IMR-90 (cell line): Measurements from ENCODE around the gene NAPSA. TPM values are rescaled to one million over a fixed set of nuclear protein-coding genes. Genes with fewer than 3 reads are reported as not detected.
"Not testable (repeated sequence)": the region's sequence is repeated elsewhere in the genome, so short reads cannot be mapped to it uniquely, and the experiment has no call there.

Experiments
- ATAC-seq: fragments of 200-7000 bp; cut with Tn5 transposase; 2 replicates; pipeline ENCODE4 v1.9.1; 2020; ENCODE audit warnings: low read depth, mild to moderate bottlenecking, moderate library complexity
- BruUV-seq: library from RNA; stranded (reverse); fragments of 400-500 nt; replicated peaks from 2 replicates; lab custom pipeline; 2021; lab: Mats Ljungman, UMichigan
- CTCF ChIA-PET: fragments of 300-600 bp; formaldehyde crosslinking; extraction: SDS; loops from one replicate; lab custom pipeline; 2021; ENCODE audit warnings: antibody characterized with exemption; lab: Yijun Ruan, JAX
- POLR2A ChIA-PET: fragments of 300-600 bp; sonication (Branson Sonifier 250); formaldehyde crosslinking; loops from one replicate; lab custom pipeline; 2022; ENCODE audit warnings: antibody characterized with exemption; ENCODE audit not compliant: unreplicated experiment; lab: Charles Lee
- DNase-seq: peaks from one replicate; pipeline ENCODE4 v3.0.0; 2013
- H2AFZ ChIP-seq: replicated peaks from 2 replicates; pipeline ENCODE3; 2013; ENCODE audit warnings: low read length, mild to moderate bottlenecking; ENCODE audit not compliant: poor library complexity
- H2AK5ac ChIP-seq: 2 replicates; pipeline ENCODE4 v1.6.1; 2013; ENCODE audit warnings: low read depth, low read length, inconsistent platforms
- H2AK9ac ChIP-seq: replicated peaks from 2 replicates; pipeline ENCODE3; 2013; ENCODE audit warnings: mild to moderate bottlenecking, low read depth, low read length, moderate library complexity; ENCODE audit not compliant: poor library complexity
- H2BK120ac ChIP-seq: 2 replicates; pipeline ENCODE4 v1.6.1; 2013; ENCODE audit warnings: low read depth, low read length, inconsistent platforms
- H2BK15ac ChIP-seq: 3 replicates; pipeline ENCODE4 v1.6.1; 2013; ENCODE audit warnings: low read depth, low read length, inconsistent platforms
- H2BK20ac ChIP-seq: 2 replicates; pipeline ENCODE4 v1.6.1; 2013; ENCODE audit warnings: low read depth, mild to moderate bottlenecking, inconsistent platforms, low read length, moderate library complexity
- H2BK5ac ChIP-seq: 2 replicates; pipeline ENCODE4 v1.6.1; 2013; ENCODE audit warnings: mild to moderate bottlenecking, low read depth, low read length, inconsistent platforms; ENCODE audit not compliant: poor library complexity, severe bottlenecking
- H3K14ac ChIP-seq: replicated peaks from 2 replicates; pipeline ENCODE4 v1.6.1; 2013; ENCODE audit warnings: low read depth, low read length, inconsistent platforms
- H3K18ac ChIP-seq: 2 replicates; pipeline ENCODE4 v1.6.1; 2013; ENCODE audit warnings: low read depth, low read length, control low read depth
- H3K23ac ChIP-seq: 2 replicates; pipeline ENCODE4 v1.6.1; 2013; ENCODE audit warnings: low read depth, low read length, inconsistent platforms
- H3K27ac ChIP-seq: 2 replicates; pipeline ENCODE4 v1.5.1; 2013; ENCODE audit warnings: mild to moderate bottlenecking, control low read depth, low read length; ENCODE audit not compliant: insufficient read depth
- H3K27me3 ChIP-seq: 2 replicates; pipeline ENCODE4 v1.6.1; 2013; ENCODE audit warnings: low read length; ENCODE audit not compliant: control insufficient read depth, insufficient read depth
- H3K36me3 ChIP-seq: 2 replicates; pipeline ENCODE4 v1.6.1; 2013; ENCODE audit warnings: low read length, mixed read lengths; ENCODE audit not compliant: control insufficient read depth, insufficient read depth
- H3K4ac ChIP-seq: 2 replicates; pipeline ENCODE4 v1.6.1; 2013; ENCODE audit warnings: low read depth, low read length, inconsistent platforms
- H3K4me1 ChIP-seq: 2 replicates; pipeline ENCODE4 v1.6.1; 2013; ENCODE audit warnings: low read length, mixed read lengths; ENCODE audit not compliant: control insufficient read depth, insufficient read depth
- H3K4me2 ChIP-seq: 2 replicates; pipeline ENCODE4 v1.6.1; 2013; ENCODE audit warnings: low read depth, mild to moderate bottlenecking, control low read depth, low read length, moderate library complexity
- H3K4me3 ChIP-seq: 2 replicates; pipeline ENCODE4 v1.5.1; 2013; ENCODE audit warnings: low read depth, mild to moderate bottlenecking, control low read depth, low read length, moderate library complexity; ENCODE audit not compliant: insufficient read depth
- H3K56ac ChIP-seq: 2 replicates; pipeline ENCODE4 v1.6.1; 2013; ENCODE audit warnings: low read length, inconsistent platforms; ENCODE audit not compliant: insufficient read depth; ENCODE audit errors: extremely low read depth
- H3K79me1 ChIP-seq, 2 experiments: 2 replicates each; pipeline ENCODE4 v1.6.1; 2013; ENCODE audit warnings: low read length in 2 of 2, inconsistent platforms in 1 of 2, low read depth in 1 of 2
- H3K9ac ChIP-seq: 2 replicates; pipeline ENCODE4 v1.6.1; 2013; ENCODE audit warnings: low read depth, low read length, control low read depth
- H3K9me1 ChIP-seq: 2 replicates; pipeline ENCODE4 v1.6.1; 2013; ENCODE audit warnings: low read length, inconsistent platforms; ENCODE audit not compliant: insufficient read depth
- H3K9me3 ChIP-seq: 2 replicates; pipeline ENCODE4 v1.6.1; 2013; ENCODE audit warnings: low read length; ENCODE audit not compliant: control insufficient read depth, insufficient read depth
- H4K20me1 ChIP-seq: 2 replicates; pipeline ENCODE4 v1.6.1; 2013; ENCODE audit warnings: low read length, inconsistent platforms; ENCODE audit not compliant: insufficient read depth
- H4K5ac ChIP-seq: 2 replicates; pipeline ENCODE4 v1.6.1; 2013; ENCODE audit warnings: mild to moderate bottlenecking, low read depth, low read length, control low read depth
- H4K8ac ChIP-seq, 2 experiments: 2 replicates each; pipeline ENCODE4 v1.6.1; 2013; ENCODE audit warnings: low read depth in 2 of 2, low read length in 2 of 2, control low read depth in 1 of 2, inconsistent platforms in 1 of 2
- H4K91ac ChIP-seq: 2 replicates; pipeline ENCODE4 v1.6.1; 2013; ENCODE audit warnings: low read depth, low read length, inconsistent platforms; ENCODE audit not compliant: insufficient read depth
- WGBS, 2 experiments: methylation state at CpG; one replicate each; pipeline versions ENCODE4 v1.1.5 to v1.1.7; 2013; ENCODE audit warnings: missing lambda C conversion rate in 2 of 2; ENCODE audit not compliant: insufficient read length in 1 of 2; ENCODE audit errors: extremely low coverage in 2 of 2; 5-methylcytosine and 5-hydroxymethylcytosine counted together
- dilution Hi-C: fragments of 300-500 bp; cut with HindIII; formaldehyde crosslinking; loops from one replicate; pipeline ENCODE4 v1.14.3; 2018; ENCODE audit warnings: low sequenced_read_pairs; ENCODE audit not compliant: unreplicated experiment
- in situ Hi-C: fragments of 300-500 bp; cut with MboI; formaldehyde crosslinking; loops from 3 replicates; pipeline ENCODE4 v1.14.3; 2019; ENCODE audit warnings: low sequenced_read_pairs, inconsistent platforms, mixed read lengths
- intact Hi-C: fragments of 100-400 bp; cut with micrococcal nuclease; formaldehyde crosslinking; loops from 2 replicates; pipeline ENCODE4 v1.10.0; 2022
- polyA plus RNA-seq, 3 experiments: library from polyadenylated mRNA; depleted of rRNA; stranded (reverse); fragments of >200 nt; gene quantifications; 2 replicates each; pipeline ENCODE4 v1.2.3, GENCODE V29; 2012; ENCODE audit warnings: low replicate concordance in 1 of 3
- total RNA-seq: library from RNA; depleted of rRNA; stranded (reverse); fragments of >200 nt; gene quantifications from 2 replicates; pipeline ENCODE4 v1.2.3, GENCODE V29; 2012

Gene NAPSA
- total and polyA plus RNA-seq, 2 of the 4 experiments (the other 2 are of a cell fraction), result 0.39 TPM; not detected in 1

GRCh38 chr19:50353487-50353880 lies 12.0 kb downstream of the NAPSA start:
- H2BK20ac ChIP-seq, H3K14ac ChIP-seq, H4K8ac ChIP-seq, H3K23ac ChIP-seq, H3K4me3 ChIP-seq, H2AK5ac ChIP-seq, dilution Hi-C loops, H3K4ac ChIP-seq, H3K4me2 ChIP-seq, H2BK5ac ChIP-seq, H2BK120ac ChIP-seq, H2AK9ac ChIP-seq, H3K79me1 ChIP-seq, H3K27ac ChIP-seq, H3K18ac ChIP-seq, H2BK15ac ChIP-seq, H2AFZ ChIP-seq, H3K9ac ChIP-seq, POLR2A ChIA-PET, H3K27me3 ChIP-seq, DNase-seq, H3K4me1 ChIP-seq, CTCF ChIA-PET, BruUV-seq, H4K5ac ChIP-seq, H3K9me1 ChIP-seq, H3K9me3 ChIP-seq, H4K91ac ChIP-seq, H4K20me1 ChIP-seq, ATAC-seq, H3K36me3 ChIP-seq, H3K56ac ChIP-seq: not testable (repeated sequence)
- WGBS, 2 experiments, result 75% methylated on average over 5 of the region's 7 CpGs; no CpG with 5 or more reads in 1 of the 2 experiments
- intact Hi-C loops, result loop anchor here (10.0 kb wide), 1 partner anchor 661 kb away; the partner anchor contains the start of gene KLK10
- in situ Hi-C loops, result loop anchor here (10.0 kb wide), 1 partner anchor 431 kb away; no protein-coding TSS in a partner anchor
